ENCODE measurements around the gene KEAP1.
A peak's percentile ranks its signal among the peaks of the same experiment; 100 is the strongest.

DNA sequence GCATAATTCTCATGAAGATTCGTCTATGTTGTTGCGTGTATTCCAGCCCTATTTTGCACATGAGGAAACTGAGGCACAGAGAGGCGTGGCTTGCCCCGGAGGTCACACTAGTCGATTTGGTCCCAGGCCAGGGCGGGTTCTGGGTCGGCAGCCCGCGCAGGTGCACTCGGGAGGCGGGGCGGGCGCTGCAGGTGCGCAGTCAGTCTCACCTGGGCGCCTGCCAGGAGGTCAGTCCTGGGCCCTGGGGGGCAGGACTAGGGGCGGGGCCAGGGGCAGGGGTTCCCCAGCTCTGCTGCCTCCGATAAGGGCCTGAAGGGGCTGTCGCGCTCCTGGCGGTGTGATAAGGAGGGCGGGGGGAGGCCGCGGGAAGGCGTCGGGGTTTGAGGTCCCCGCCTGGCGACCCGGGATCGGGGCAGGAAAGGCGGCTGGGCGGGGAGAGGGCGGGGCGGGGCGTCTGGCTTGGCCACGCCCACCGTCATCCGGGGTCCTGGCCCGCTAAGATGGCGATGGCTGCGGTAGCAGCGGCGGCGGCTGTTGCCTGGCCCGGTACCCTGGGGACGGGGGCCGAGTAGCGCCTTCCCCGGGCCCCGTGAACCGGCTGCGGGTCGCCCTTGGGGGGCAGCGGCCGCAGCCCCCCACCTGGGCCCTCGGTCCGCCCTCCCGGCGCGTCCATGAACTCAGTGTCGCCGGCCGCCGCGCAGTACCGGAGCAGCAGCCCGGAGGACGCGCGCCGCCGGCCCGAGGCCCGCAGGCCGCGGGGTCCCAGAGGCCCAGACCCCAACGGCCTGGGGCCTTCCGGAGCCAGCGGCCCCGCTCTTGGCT is 40.5 kb upstream of the KEAP1 start, which contains the start of gene ATG4D:
- TF ChIP-seq, protein P1, sequence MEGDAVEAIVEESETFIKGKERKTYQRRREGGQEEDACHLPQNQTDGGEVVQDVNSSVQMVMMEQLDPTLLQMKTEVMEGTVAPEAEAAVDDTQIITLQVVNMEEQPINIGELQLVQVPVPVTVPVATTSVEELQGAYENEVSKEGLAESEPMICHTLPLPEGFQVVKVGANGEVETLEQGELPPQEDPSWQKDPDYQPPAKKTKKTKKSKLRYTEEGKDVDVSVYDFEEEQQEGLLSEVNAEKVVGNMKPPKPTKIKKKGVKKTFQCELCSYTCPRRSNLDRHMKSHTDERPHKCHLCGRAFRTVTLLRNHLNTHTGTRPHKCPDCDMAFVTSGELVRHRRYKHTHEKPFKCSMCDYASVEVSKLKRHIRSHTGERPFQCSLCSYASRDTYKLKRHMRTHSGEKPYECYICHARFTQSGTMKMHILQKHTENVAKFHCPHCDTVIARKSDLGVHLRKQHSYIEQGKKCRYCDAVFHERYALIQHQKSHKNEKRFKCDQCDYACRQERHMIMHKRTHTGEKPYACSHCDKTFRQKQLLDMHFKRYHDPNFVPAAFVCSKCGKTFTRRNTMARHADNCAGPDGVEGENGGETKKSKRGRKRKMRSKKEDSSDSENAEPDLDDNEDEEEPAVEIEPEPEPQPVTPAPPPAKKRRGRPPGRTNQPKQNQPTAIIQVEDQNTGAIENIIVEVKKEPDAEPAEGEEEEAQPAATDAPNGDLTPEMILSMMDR (IDR thresholded peaks at IDR 0.05): no peak
- TF ChIP-seq POLR2A (IDR thresholded peaks at IDR 0.05): peak in 1 of 2 donors; percentile 40
- TF ChIP-seq EP300 (IDR thresholded peaks at IDR 0.05): no peak
- TF ChIP-seq POLR2AphosphoS5 (IDR thresholded peaks at IDR 0.05): no peak

Measured in suprapubic skin (tissue), 4 donors.